ENCODE data around the gene NRL. TPM values are rescaled to one million over a fixed set of nuclear protein-coding genes. Genes with fewer than 3 reads are reported as not detected.
A peak's percentile ranks its signal among the peaks of the same experiment; 100 is the strongest.

Gene NRL
- total and polyA plus RNA-seq, 9 of the 15 experiments (the other 6 are each of a cell fraction or from before 2014, with no cell fraction given), result 0.07 to 2.7 (median 1.4) TPM; not detected in 1

DNA sequence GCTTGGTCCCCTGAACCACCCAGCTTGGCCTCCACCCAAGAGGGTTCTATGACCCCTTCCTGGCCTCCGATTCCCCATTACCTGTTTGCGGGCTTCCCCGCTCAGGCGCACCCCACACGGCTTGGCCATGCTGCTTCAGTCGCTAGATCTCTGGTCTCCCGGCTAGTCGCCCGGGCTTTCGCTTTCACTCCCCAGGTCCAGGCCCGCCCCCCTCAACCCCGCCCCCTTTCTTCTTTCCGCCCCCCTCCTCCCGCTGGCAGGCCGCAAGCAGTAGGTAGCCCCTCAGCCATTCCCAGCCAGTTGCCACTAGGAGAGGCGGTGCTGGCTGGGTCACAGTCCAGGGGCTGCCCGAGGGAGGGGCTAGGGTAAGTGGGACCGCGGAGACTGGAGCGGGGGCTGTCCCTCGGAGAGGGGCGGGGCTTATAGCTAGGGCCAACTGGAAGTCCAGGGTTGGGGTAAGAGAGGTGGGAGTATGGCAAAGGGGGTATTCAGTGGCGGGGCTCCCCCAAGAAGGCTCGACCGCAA, 31.8 kb upstream of the NRL start, which contains the start of gene PSME2 (continued):
- TF ChIP-seq PHF8 (IDR thresholded peaks at IDR 0.05; ENCODE audit: borderline replicate concordance, low read length), result peak; percentile 40; the same call in 1 of the 2 replicates
- TF ChIP-seq, protein P1, sequence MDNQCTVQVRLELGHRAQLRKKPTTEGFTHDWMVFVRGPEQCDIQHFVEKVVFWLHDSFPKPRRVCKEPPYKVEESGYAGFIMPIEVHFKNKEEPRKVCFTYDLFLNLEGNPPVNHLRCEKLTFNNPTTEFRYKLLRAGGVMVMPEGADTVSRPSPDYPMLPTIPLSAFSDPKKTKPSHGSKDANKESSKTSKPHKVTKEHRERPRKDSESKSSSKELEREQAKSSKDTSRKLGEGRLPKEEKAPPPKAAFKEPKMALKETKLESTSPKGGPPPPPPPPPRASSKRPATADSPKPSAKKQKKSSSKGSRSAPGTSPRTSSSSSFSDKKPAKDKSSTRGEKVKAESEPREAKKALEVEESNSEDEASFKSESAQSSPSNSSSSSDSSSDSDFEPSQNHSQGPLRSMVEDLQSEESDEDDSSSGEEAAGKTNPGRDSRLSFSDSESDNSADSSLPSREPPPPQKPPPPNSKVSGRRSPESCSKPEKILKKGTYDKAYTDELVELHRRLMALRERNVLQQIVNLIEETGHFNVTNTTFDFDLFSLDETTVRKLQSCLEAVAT (IDR thresholded peaks at IDR 0.05), result 0 out of 4 replicates have a peak, but pooled peaks of 1 of the 2 experiments have one; percentile 30
- 0 out of 2 replicates have a peak, but pooled peaks have one; percentile 8 for TF ChIP-seq RBFOX2 (IDR thresholded peaks at IDR 0.05; ENCODE audit: low read depth, low read length)
- TF ChIP-seq TBL1XR1 (IDR thresholded peaks at IDR 0.05; ENCODE audit: low read length in 2 of 2), result no peak
- peak; percentile 3; the same call in 1 of the 2 replicates for TF ChIP-seq CREM (IDR thresholded peaks at IDR 0.05; ENCODE audit: low read depth)
- TF ChIP-seq, protein P2, sequence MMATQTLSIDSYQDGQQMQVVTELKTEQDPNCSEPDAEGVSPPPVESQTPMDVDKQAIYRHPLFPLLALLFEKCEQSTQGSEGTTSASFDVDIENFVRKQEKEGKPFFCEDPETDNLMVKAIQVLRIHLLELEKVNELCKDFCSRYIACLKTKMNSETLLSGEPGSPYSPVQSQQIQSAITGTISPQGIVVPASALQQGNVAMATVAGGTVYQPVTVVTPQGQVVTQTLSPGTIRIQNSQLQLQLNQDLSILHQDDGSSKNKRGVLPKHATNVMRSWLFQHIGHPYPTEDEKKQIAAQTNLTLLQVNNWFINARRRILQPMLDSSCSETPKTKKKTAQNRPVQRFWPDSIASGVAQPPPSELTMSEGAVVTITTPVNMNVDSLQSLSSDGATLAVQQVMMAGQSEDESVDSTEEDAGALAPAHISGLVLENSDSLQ (IDR thresholded peaks at IDR 0.05), result peak; percentile 31
- TF ChIP-seq MTA1 (IDR thresholded peaks at IDR 0.05; ENCODE audit: borderline replicate concordance), result no peak
- no peak for TF ChIP-seq FOS (IDR thresholded peaks at IDR 0.05; ENCODE audit: extremely low read depth, insufficient read length)
- TF ChIP-seq, protein P3, sequence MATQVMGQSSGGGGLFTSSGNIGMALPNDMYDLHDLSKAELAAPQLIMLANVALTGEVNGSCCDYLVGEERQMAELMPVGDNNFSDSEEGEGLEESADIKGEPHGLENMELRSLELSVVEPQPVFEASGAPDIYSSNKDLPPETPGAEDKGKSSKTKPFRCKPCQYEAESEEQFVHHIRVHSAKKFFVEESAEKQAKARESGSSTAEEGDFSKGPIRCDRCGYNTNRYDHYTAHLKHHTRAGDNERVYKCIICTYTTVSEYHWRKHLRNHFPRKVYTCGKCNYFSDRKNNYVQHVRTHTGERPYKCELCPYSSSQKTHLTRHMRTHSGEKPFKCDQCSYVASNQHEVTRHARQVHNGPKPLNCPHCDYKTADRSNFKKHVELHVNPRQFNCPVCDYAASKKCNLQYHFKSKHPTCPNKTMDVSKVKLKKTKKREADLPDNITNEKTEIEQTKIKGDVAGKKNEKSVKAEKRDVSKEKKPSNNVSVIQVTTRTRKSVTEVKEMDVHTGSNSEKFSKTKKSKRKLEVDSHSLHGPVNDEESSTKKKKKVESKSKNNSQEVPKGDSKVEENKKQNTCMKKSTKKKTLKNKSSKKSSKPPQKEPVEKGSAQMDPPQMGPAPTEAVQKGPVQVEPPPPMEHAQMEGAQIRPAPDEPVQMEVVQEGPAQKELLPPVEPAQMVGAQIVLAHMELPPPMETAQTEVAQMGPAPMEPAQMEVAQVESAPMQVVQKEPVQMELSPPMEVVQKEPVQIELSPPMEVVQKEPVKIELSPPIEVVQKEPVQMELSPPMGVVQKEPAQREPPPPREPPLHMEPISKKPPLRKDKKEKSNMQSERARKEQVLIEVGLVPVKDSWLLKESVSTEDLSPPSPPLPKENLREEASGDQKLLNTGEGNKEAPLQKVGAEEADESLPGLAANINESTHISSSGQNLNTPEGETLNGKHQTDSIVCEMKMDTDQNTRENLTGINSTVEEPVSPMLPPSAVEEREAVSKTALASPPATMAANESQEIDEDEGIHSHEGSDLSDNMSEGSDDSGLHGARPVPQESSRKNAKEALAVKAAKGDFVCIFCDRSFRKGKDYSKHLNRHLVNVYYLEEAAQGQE (IDR thresholded peaks at IDR 0.05; ENCODE audit: borderline replicate concordance), result no peak
- TF ChIP-seq, protein P3 (CRISPR knock-in tag; IDR thresholded peaks at IDR 0.05; ENCODE audit: low read depth), result no peak
- no peak for TF ChIP-seq CBX2 (IDR thresholded peaks at IDR 0.05; ENCODE audit: insufficient read depth, low read length, poor library complexity, severe bottlenecking)
- TF ChIP-seq SRSF1 (IDR thresholded peaks at IDR 0.05; ENCODE audit: low read depth, low read length), result no peak
- no peak for TF ChIP-seq RFX1 (IDR thresholded peaks at IDR 0.05)
- TF ChIP-seq, protein P4, sequence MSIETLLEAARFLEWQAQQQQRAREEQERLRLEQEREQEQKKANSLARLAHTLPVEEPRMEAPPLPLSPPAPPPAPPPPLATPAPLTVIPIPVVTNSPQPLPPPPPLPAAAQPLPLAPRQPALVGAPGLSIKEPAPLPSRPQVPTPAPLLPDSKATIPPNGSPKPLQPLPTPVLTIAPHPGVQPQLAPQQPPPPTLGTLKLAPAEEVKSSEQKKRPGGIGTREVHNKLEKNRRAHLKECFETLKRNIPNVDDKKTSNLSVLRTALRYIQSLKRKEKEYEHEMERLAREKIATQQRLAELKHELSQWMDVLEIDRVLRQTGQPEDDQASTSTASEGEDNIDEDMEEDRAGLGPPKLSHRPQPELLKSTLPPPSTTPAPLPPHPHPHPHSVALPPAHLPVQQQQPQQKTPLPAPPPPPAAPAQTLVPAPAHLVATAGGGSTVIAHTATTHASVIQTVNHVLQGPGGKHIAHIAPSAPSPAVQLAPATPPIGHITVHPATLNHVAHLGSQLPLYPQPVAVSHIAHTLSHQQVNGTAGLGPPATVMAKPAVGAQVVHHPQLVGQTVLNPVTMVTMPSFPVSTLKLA (conservative IDR thresholded peaks at IDR 0.05), result peak; percentile 41 to 48; a peak in 2 of 4 replicates
